G401 (cell line): ENCODE results near the gene ZC3H6. TPM values are rescaled to one million over a fixed set of nuclear protein-coding genes. Genes with fewer than 3 reads are reported as not detected.

Source experiments
- total RNA-seq: library from RNA; depleted of rRNA; stranded (reverse); fragments of >200 nt; shearing (Covaris generic); gene quantifications from 2 replicates; pipeline ENCODE4 v1.2.3, GENCODE V29; 2014; rRNA removed

The ZC3H6 gene
- total RNA-seq, 1 experiment from 2014 or later, result 0.98 TPM

Other genes with a start within 250 kb of the ZC3H6 start
- gene TMEM87B, start 220.3 kb upstream of the ZC3H6 start, total RNA-seq, result 12.4 and 13.8 TPM in 2 replicates
- not detected in 2 replicates for gene FBLN7, start 137.2 kb upstream of the ZC3H6 start, total RNA-seq
- gene ZC3H8, start 20.6 kb upstream of the ZC3H6 start, total RNA-seq, result 3.7 and 3.8 TPM in 2 replicates
- gene RGPD8, start 158.0 kb downstream of the ZC3H6 start, total RNA-seq, result 3.8 and 9.7 TPM in 2 replicates
- 85.4 and 96.2 TPM in 2 replicates for gene TTL, start 206.6 kb downstream of the ZC3H6 start, total RNA-seq